GM19238 (cell line): Measurements from ENCODE around the gene ATP5F1B.

Source experiments
- DNase-seq: peaks from one replicate; pipeline ENCODE4 v3.0.0; 2011; ENCODE audit warnings: low spot score; ENCODE audit not compliant: insufficient read length

ATP5F1B gene

DNA sequence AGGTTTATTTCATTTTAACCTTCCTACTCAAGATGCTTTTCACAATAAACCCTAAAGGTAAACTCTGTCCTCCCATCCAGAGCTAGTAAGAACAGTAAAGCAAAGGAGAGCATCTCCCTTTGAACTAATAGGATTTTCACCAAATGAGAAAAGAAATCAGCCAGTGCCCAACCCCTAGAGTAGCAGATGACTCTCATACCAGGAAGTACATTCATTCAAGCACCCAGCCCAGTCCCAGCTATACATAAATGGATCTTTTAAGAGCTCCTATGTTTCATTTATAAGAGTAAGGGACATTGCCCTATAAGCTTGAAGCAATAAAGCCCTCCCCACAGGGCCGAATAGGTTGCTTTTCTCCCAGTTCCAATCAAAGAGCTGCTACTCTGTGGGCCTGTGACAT is 23.2 kb downstream of the ATP5F1B start:
- DNase-seq = no peak

GRCh38 chr12:56616925-56617324 is 28.9 kb downstream of the ATP5F1B start:
- no peak for DNase-seq

DNA sequence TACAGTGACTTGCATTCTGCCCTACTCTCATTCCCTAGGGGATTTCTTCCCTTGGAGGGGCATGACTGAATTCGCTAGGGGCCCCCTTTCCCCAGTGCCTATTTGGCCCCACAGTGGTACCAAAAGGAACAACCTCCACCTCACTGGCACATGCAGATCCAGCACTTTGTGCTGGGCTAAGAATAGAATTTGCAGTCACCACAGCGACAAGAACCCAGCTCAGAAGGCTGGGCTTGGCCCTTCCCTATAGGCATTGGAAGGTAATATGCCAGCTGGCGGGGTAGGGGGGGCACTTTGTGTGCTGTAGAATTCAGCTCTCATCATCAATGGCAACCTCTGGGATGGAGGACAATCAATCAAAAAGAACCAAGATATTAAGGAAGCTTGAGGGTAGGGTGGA is 29.5 kb downstream of the ATP5F1B start:
- DNase-seq = no peak

DNA sequence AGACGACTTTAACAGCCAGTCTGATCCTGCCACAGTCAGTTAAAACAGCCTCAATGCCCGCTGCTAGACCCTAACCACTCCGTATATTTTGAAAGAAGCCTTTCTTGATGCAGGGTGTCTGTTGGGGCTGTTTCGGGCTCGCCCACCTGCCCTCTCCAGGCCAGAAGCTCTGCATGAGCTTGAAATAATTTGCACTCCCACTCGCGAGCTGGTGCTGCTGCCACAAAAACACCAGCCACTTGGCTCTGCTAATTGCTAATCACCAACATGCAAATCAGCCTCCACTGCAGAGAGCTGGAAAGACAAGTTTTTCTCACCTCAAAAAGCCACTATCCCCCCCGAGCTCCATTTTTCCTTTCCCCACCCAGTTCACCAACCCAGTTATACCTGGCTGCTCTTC is 31.2 kb downstream of the ATP5F1B start:
- DNase-seq = no peak

DNA sequence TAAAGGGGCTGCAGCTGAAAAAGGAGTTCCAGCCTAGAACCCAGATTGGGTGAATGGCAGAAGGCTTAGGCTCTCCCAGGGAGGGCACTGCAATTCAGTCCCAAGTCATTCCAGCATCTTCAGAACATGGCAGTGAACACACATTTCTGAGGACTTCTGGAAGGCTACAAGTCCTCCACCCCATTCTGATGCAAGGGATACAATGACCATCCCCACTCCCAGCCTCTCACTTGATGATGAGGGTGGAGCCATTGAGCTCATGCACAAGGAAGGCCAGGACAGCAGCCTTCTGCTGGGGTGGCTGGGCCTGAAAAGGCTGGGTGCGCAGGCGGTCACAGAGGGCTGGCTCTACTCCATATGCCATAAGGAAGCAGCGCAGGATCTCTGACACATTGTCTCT is 41.4 kb downstream of the ATP5F1B start:
- no peak for DNase-seq

DNA sequence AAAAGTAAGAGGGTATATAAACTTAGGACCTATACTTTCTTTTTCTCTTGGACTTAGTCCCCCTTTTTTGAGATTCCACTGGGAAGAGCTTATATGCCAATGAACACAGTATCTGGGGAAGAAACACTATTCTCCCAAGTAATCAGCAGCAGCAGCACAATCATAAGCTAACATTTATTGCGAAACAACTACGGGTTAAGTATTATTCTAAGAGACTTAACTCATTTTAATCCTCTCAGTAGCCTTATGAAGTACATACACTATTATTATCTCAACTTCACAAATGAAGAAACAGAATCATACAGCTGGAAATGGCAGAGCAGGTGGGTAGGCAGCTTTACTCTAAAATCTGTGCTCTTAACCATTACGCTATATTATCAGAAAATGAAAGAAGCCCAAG is 43.5 kb downstream of the ATP5F1B start:
- DNase-seq = no peak

GRCh38 chr12:56601503-56601902 is 44.3 kb downstream of the ATP5F1B start:
- no peak for DNase-seq

DNA sequence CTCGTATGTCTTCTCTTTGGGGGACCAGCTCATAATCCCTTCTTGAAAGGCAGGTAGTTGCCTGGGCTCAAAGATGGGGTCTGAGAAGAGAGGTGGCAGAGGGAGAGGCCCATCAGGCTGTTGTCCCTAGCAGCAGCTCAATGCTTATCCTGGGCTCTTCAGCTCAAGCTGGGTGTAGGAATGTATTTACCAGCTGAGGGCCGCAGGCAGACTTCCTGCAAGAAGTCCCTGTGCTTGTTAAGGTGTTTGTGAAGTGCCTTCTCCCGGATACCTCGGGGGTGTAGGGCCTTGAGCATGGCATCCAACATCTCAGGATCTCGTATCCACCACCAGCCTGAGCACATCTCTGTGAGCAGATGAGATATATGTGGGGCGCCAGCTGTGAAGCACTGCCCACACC is 45.0 kb downstream of the ATP5F1B start:
- no peak for DNase-seq

GRCh38 chr12:56599797-56600196 is 46.0 kb downstream of the ATP5F1B start:
- DNase-seq = no peak

DNA sequence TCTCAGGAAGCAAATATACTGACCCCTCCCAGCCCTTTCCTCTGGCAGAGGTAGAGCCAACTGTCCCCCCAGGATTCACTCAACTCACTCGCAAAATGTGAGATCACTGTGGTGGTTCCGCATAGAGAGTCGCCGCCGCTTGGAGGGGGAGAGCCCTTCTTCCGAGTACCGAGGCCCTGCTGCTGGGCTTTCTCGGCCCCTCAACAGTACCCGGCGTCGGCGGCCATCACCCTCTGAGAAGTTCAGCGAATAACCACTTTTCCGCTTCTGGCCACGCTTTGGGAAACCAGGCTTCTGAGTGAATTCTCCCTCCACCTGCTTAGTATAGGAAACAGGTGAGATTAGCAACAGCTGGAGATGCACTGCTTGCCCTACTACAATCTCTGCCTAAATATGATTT is 46.7 kb downstream of the ATP5F1B start:
- no peak for DNase-seq

- DNase-seq = no peak
These were observed 49.0 kb downstream of the ATP5F1B start for GRCh38 chr12:56596815-56597214.

DNA sequence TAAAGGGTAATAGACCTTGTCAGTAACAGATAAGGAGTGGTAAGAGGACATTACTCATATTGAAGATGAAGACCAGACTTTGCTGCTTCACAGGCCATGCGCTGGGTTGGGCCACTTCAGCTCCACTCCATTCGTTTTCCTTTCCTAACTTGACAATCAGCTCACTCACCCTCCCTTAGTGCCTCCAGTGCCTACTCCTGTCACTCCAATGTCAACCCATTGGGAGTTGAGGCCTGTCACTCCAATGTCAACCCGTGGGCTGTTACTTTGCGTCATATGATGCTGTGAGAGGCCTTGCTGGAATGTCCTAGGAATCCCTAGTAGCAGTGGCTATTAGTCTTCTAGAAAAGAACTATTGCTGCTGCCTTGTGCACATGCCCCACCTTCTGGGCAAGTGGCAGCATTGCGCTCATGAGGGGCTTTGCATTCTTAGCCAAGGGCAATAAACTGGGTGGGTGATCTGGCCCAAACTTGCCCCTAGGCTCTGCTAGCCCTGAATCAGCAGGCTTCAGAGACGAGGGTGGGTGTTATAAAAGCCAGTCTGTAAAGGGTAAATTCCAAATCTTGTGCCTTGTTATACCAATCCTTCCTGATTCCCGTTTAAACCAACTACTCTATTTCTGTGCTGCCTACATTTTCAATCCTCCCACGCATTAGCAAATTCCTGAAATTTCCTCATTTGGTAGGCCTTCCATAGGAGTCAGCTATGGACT is 51.7 kb downstream of the ATP5F1B start:
- peak; percentile 55 for DNase-seq

GRCh38 chr12:56591961-56592360 is 53.8 kb downstream of the ATP5F1B start:
- DNase-seq = no peak

- no peak for DNase-seq
These were observed 54.7 kb downstream of the ATP5F1B start for GRCh38 chr12:56591126-56591525.

DNA sequence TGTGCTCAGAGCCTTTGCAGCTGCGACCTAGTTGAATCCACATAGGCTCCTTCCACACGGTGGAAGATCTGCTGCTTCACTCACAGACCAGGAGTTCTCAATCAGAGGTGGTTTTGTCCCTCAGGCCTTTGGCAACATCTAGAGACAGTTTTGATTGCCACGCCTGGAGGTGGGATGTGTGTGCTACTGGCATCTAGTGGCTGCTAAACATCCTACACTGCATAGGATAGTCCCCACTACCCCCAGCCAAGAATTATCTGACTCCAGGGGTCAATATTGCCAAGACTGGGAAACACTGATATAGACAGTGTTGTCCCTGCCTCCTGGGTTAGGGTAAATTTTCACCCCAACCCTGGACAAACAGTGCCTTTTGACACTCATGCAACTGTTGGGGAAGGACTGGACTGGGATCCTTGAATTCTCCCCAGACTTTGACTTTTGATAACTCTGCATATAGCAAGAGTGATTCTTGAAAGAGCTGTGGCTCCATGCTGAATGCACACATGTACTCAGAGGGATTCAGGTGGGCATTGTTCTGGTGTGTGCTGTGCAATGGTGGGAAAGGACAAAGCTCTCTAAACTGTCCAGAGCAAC is 55.5 kb downstream of the ATP5F1B start:
- peak; percentile 33 for DNase-seq

DNA sequence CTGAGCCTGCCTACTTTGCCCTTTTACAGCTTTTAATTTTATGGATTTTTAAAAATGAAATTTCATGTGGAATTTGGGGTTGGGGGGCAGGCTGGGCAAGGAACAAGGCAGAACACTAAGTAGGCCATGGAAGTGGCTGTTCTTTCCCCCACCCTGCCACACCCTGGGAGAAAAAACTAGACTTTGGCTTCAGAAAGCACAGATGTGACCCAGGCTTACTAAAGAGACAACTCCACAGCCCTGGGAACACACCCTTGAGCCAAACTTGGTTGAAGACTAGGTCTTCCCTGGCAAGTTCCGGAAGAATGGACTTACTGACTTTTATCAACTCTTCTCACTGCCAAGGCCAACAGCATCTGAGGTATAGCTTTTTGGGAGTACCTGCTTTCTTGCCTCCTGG is 56.0 kb downstream of the ATP5F1B start:
- DNase-seq = no peak
